Lower leg skin (tissue), 4 donors: ENCODE data around the gene GPC5. TPM values are rescaled to one million over a fixed set of nuclear protein-coding genes. Genes with fewer than 3 reads are reported as not detected.

Source experiments
- DNase-seq, 2 donors: peaks; one replicate each; pipeline ENCODE4 v3.0.0-alpha.2; 2019; ENCODE audit warnings: low spot score in 2 of 2
- H3K4me3 ChIP-seq: fragments of 200-600 bp; sonication (generic); 2 replicates; pipeline ENCODE4 v1.5.1; 2017; ENCODE audit warnings: mild to moderate bottlenecking, low read depth; ENCODE audit not compliant: poor library complexity, severe bottlenecking
- POLR2A ChIP-seq, 2 donors: fragments of 450-650 bp; IDR thresholded peaks; one replicate each; pipeline ENCODE4 v1.6.1; 2016 to 2017; ENCODE audit warnings: antibody characterized with exemption in 2 of 2, mild to moderate bottlenecking in 1 of 2, moderate library complexity in 1 of 2
- WGBS, 2 donors: methylation state at CpG; one replicate each; pipeline ENCODE4 v1.1.5; 2018; 5-methylcytosine and 5-hydroxymethylcytosine counted together
- intact Hi-C: fragments of 100-400 bp; cut with DNase I; formaldehyde crosslinking; loops from one replicate; pipeline ENCODE4 v1.15.0; 2023; ENCODE audit warnings: low total_unique reads
- total RNA-seq, 4 donors: library from RNA; depleted of rRNA; stranded (reverse); fragments of >200 nt; gene quantifications; one replicate each; pipeline ENCODE4 v1.1.0, GENCODE V29; 2016
- TF ChIP-seq, protein P1 (sequence below), 3 donors: fragments of 450-650 bp; IDR thresholded peaks; one replicate each; pipeline ENCODE4 v1.5.1; 2016; ENCODE audit warnings: antibody characterized with exemption in 3 of 3, mild to moderate bottlenecking in 3 of 3, moderate library complexity in 2 of 3

GPC5 gene
- total RNA-seq, 4 donors from 2014 or later: 0.46 to 1.3 (median 0.82) TPM

DNA sequence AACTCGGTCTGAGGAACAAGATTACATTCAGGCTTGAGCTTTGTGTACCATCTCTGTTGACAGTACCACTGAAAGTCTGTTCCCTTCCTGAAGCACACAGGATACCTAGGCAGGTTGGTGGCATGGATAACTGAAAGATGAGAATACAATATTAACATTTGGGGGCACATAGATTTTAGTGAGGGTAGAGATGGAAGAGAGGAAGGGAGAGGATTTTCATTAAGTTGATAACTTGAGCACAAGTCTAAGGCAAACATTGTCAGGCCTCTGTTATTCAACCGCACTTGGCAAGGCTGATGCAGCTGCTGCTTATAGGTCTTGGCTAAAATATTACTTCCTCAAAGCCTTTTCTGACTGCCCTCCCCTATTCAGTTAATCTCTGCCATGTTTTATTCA, 40.0 kb upstream of the GPC5 start:
- DNase-seq: no peak
- H3K4me3 ChIP-seq: no peak overlapping the region
- no peak for TF ChIP-seq POLR2A (IDR thresholded peaks at IDR 0.05)
- TF ChIP-seq, protein P1, sequence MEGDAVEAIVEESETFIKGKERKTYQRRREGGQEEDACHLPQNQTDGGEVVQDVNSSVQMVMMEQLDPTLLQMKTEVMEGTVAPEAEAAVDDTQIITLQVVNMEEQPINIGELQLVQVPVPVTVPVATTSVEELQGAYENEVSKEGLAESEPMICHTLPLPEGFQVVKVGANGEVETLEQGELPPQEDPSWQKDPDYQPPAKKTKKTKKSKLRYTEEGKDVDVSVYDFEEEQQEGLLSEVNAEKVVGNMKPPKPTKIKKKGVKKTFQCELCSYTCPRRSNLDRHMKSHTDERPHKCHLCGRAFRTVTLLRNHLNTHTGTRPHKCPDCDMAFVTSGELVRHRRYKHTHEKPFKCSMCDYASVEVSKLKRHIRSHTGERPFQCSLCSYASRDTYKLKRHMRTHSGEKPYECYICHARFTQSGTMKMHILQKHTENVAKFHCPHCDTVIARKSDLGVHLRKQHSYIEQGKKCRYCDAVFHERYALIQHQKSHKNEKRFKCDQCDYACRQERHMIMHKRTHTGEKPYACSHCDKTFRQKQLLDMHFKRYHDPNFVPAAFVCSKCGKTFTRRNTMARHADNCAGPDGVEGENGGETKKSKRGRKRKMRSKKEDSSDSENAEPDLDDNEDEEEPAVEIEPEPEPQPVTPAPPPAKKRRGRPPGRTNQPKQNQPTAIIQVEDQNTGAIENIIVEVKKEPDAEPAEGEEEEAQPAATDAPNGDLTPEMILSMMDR (IDR thresholded peaks at IDR 0.05): no peak
- intact Hi-C loops: no loop called here
- WGBS, 2 donors: 63 to 65% methylated on average over 2 of the region's 2 CpGs

DNA sequence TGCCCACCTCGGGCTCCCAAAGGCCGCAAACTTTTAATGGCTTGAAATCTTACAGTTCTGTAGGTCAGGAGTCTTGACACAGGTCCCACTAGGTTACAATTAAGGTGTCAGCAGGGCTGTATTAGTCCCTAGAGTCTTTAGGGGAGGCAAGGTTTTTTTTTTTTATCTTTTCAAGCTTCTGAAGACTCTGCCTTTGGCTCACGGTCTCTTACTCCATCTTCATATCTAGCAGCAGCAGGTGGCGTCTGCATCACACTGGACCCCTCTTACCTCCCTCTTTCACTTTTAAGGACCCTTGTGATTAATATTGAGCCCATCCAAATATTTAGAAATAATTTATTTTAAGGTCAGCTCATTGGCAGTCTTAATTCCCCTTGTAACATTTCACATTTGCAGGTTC, 39.3 kb upstream of the GPC5 start:
- TF ChIP-seq POLR2A (IDR thresholded peaks at IDR 0.05): no peak
- TF ChIP-seq, protein P1 (IDR thresholded peaks at IDR 0.05): no peak
- no peak overlapping the region for H3K4me3 ChIP-seq
- intact Hi-C loops: no loop called here
- 82 to 87% methylated on average over 4 of the region's 4 CpGs for WGBS, 2 donors
- no peak for DNase-seq

DNA sequence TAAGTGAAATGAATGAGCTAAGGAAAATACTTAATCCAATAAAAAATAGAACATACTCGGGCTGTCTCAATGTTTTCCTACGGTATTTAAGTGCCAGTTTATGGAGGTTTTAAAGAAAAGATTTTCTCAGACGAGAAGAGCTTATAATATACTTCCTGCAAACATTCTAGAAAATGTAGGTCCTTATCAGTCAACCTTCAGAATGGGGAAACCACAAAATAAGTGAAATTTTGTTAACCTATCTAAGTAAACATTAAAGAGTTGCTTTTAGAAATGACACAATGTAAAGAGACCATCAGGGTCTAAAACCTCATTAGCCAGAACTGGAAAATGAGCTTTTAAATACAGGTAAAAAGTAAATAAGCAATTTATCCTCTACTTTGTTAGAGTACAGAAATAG, 38.8 kb upstream of the GPC5 start:
- DNase-seq: no peak
- no peak for TF ChIP-seq POLR2A (IDR thresholded peaks at IDR 0.05)
- TF ChIP-seq, protein P1 (IDR thresholded peaks at IDR 0.05): no peak
- no peak overlapping the region for H3K4me3 ChIP-seq
- WGBS, 2 donors: 73 to 77% methylated on average over 3 of the region's 3 CpGs
- intact Hi-C loops: no loop called here

DNA sequence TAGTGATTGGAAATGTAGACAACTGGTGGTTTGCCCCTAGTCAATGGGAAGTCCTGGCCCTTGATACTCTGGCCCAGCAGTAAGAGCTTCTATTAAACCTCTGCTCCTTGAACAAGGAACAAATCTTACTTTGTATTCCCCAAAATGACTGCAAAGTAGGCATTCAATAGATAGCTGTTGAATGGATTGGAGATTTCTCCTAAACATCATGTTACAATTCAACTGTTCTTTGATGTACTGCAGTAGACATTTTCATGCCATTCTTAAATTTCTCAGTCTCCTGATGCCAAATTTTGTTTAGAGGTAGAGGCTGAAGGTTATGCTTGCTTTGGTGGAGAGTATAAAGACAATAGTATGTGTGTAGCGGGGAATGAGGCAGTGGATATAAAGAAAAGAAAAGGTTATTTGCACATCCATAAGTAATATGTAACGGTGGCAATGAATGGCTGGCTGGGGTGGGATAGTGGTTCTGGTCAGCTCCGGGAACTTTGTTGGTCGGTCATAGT, 38.1 kb upstream of the GPC5 start:
- no peak for TF ChIP-seq POLR2A (IDR thresholded peaks at IDR 0.05)
- TF ChIP-seq, protein P1 (IDR thresholded peaks at IDR 0.05): no peak
- 89 to 94% methylated on average over 4 of the region's 4 CpGs for WGBS, 2 donors
- H3K4me3 ChIP-seq: no peak overlapping the region
- intact Hi-C loops: no loop called here
- DNase-seq: no peak

DNA sequence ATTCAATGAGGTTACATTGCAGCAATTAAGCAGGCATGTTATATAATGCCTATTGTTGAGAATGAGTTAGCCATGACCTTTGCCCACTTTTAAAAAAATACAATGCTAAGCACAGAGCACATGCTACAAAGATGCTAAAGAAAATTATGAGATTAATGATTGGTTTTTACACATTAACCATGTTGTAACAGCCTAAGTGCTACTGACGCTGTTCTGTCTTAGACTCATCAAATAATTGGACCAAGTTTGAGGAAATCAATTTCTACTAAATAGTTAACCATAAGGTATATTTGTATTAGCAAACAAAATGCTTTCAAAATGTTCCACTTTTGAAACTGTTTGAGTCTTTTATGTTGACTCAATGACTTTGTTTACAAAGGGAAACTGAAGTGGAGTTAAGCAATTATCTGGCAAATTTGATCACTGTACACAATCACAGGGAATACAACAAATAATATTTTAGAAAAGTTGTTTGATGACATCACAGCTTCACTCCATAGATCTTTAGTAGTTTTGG, 36.6 kb upstream of the GPC5 start:
- no peak for DNase-seq
- H3K4me3 ChIP-seq: no peak overlapping the region
- intact Hi-C loops: no loop called here
- TF ChIP-seq, protein P1 (IDR thresholded peaks at IDR 0.05): no peak
- TF ChIP-seq POLR2A (IDR thresholded peaks at IDR 0.05): no peak
- 91 to 96% methylated on average over 1 of the region's 1 CpG for WGBS, 2 donors

DNA sequence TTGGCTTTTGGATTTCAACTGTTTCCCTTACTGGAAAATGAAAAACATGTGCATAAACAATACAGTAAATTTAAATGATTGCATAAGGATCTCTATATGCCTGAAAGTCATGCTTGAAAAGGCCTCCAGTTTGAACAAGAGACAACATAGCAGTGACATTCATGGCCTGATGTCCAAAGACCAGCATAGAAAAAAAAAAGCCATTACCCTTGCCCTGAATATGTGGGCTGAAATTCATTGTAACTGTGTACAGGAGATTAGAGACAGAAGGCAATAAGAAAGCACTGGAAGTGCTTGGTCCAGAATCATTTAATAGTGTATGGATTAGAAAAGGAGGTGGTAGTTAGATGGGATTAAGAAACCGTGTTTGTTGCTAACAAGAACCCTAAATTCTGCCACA, 35.5 kb upstream of the GPC5 start:
- TF ChIP-seq, protein P1 (IDR thresholded peaks at IDR 0.05): no peak
- no peak for TF ChIP-seq POLR2A (IDR thresholded peaks at IDR 0.05)
- intact Hi-C loops: no loop called here
- H3K4me3 ChIP-seq: no peak overlapping the region
- WGBS, 2 donors: 21 to 73% methylated on average over 1 of the region's 1 CpG
- no peak for DNase-seq
